HEK293 (cell line): ENCODE measurements around the gene PRSS16.

Experiments
- CTCF ChIA-PET: fragments of 350-600 bp; formaldehyde crosslinking; extraction: SDS; loops from one replicate; lab custom pipeline; 2021; ENCODE audit warnings: antibody characterized with exemption; lab: Yijun Ruan, JAX
- POLR2A ChIA-PET: fragments of 300-600 bp; formaldehyde crosslinking; extraction: SDS; loops from one replicate; lab custom pipeline; 2020; ENCODE audit warnings: antibody characterized with exemption, inconsistent platforms; lab: Yijun Ruan, JAX
- H3K27ac ChIP-seq: fragments of 200-500 bp; sonication (Bioruptor generic); 2 replicates; pipeline ENCODE4 v1.5.1; 2014; ENCODE audit warnings: low read depth, low read length, control low read depth, inconsistent platforms; ENCODE audit errors: extremely low read depth
- H3K36me3 ChIP-seq, 2 experiments: fragments of 200-500 bp in 1 of 2; sonication (Bioruptor generic) in 1 of 2; 1 replicate in 1 of 2; 2 replicates in 1 of 2; pipeline ENCODE4 v1.5.1; 2014 to 2017; ENCODE audit warnings: inconsistent platforms in 2 of 2, low read length in 2 of 2; ENCODE audit not compliant: control insufficient read depth in 2 of 2, insufficient read depth in 1 of 2
- H3K4me1 ChIP-seq: fragments of 200-500 bp; sonication (Bioruptor generic); 2 replicates; pipeline ENCODE4 v1.5.1; 2014; ENCODE audit warnings: mild to moderate bottlenecking, low read length, inconsistent platforms; ENCODE audit not compliant: control insufficient read depth, insufficient read depth
- H3K4me3 ChIP-seq: 2 replicates; pipeline ENCODE4 v1.5.1; 2011; ENCODE audit warnings: low read depth, mild to moderate bottlenecking, control low read depth, low read length, moderate library complexity
- H3K9me3 ChIP-seq: fragments of 200-500 bp; sonication (Bioruptor generic); 2 replicates; pipeline ENCODE4 v1.5.1; 2014; ENCODE audit warnings: low read depth, low read length, inconsistent platforms; ENCODE audit not compliant: control insufficient read depth, insufficient read depth
- BCL11B ChIP-seq: fragments of 450-650 bp; formaldehyde crosslinking; IDR thresholded peaks from 2 replicates; pipeline ENCODE4 v1.5.1; 2016; ENCODE audit warnings: low read depth, missing biosample characterization, missing genetic modification characterization
- EGR2 ChIP-seq: fragments of 450-650 bp; formaldehyde crosslinking; IDR thresholded peaks from 2 replicates; pipeline ENCODE4 v1.5.1; 2016; ENCODE audit warnings: low read depth, missing biosample characterization, missing genetic modification characterization
- KLF8 ChIP-seq: fragments of 450-650 bp; formaldehyde crosslinking; IDR thresholded peaks from 2 replicates; pipeline ENCODE4 v1.5.1; 2016; ENCODE audit warnings: missing biosample characterization, missing genetic modification characterization
- MEIS1 ChIP-seq: sonication (generic); formaldehyde crosslinking; IDR thresholded peaks from 2 replicates; pipeline ENCODE4 v1.8.1; 2022; ENCODE audit warnings: missing genetic modification reagents, mild to moderate bottlenecking, borderline replicate concordance
- SP7 ChIP-seq: fragments of 450-650 bp; formaldehyde crosslinking; IDR thresholded peaks from 2 replicates; pipeline ENCODE4 v1.5.1; 2016; ENCODE audit warnings: missing biosample characterization, missing genetic modification characterization
- YY1 ChIP-seq: fragments of 450-650 bp; formaldehyde crosslinking; IDR thresholded peaks from 2 replicates; pipeline ENCODE4 v1.5.1; 2018; ENCODE audit warnings: missing biosample characterization, missing genetic modification characterization
- ZBTB1 ChIP-seq: fragments of 450-650 bp; formaldehyde crosslinking; IDR thresholded peaks from 2 replicates; pipeline ENCODE4 v1.5.1; 2016; ENCODE audit warnings: missing biosample characterization, missing genetic modification characterization
- ZBTB48 ChIP-seq: fragments of 450-650 bp; formaldehyde crosslinking; IDR thresholded peaks from 2 replicates; pipeline ENCODE4 v1.5.1; 2016; ENCODE audit warnings: missing biosample characterization, missing genetic modification characterization
- ZNF157 ChIP-seq: fragments of 450-650 bp; formaldehyde crosslinking; IDR thresholded peaks from 2 replicates; pipeline ENCODE4 v1.5.1; 2016; ENCODE audit warnings: missing biosample characterization, missing genetic modification characterization
- ZNF19 ChIP-seq: fragments of 450-650 bp; formaldehyde crosslinking; IDR thresholded peaks from 2 replicates; pipeline ENCODE4; 2016; ENCODE audit warnings: missing biosample characterization, missing genetic modification characterization, low read depth
- ZNF221 ChIP-seq: fragments of 450-650 bp; formaldehyde crosslinking; IDR thresholded peaks from 2 replicates; pipeline ENCODE4 v1.5.1; 2017; ENCODE audit warnings: missing biosample characterization, missing genetic modification characterization, borderline replicate concordance
- ZNF292 ChIP-seq: fragments of 450-650 bp; formaldehyde crosslinking; IDR thresholded peaks from 2 replicates; pipeline ENCODE4 v1.5.1; 2016; ENCODE audit warnings: low read depth, missing biosample characterization, missing genetic modification characterization, borderline replicate concordance
- ZNF335 ChIP-seq: fragments of 450-650 bp; formaldehyde crosslinking; conservative IDR thresholded peaks from 2 replicates; pipeline ENCODE4 v1.5.1; 2016; ENCODE audit warnings: missing biosample characterization, missing genetic modification characterization
- ZNF394 ChIP-seq: fragments of 450-650 bp; formaldehyde crosslinking; IDR thresholded peaks from 2 replicates; pipeline ENCODE4 v1.5.1; 2016; ENCODE audit warnings: missing biosample characterization, missing genetic modification characterization, mild to moderate bottlenecking, moderate library complexity, borderline replicate concordance
- ZNF549 ChIP-seq: fragments of 450-650 bp; IDR thresholded peaks from 2 replicates; pipeline ENCODE4 v1.5.1; 2018; ENCODE audit warnings: missing biosample characterization, missing genetic modification characterization, mild to moderate bottlenecking, inconsistent platforms, moderate library complexity
- ZNF555 ChIP-seq: fragments of 450-650 bp; formaldehyde crosslinking; conservative IDR thresholded peaks from 2 replicates; pipeline ENCODE4 v1.5.1; 2017; ENCODE audit warnings: missing biosample characterization, mild to moderate bottlenecking, missing genetic modification characterization, inconsistent platforms
- ZNF561 ChIP-seq: fragments of 450-650 bp; IDR thresholded peaks from 2 replicates; pipeline ENCODE4 v1.5.1; 2018; ENCODE audit warnings: missing biosample characterization, missing genetic modification characterization, borderline replicate concordance
- ZNF658 ChIP-seq: fragments of 450-650 bp; formaldehyde crosslinking; IDR thresholded peaks from 2 replicates; pipeline ENCODE4; 2016; ENCODE audit warnings: missing biosample characterization, missing genetic modification characterization
- ZNF670 ChIP-seq: fragments of 450-650 bp; formaldehyde crosslinking; IDR thresholded peaks from 2 replicates; pipeline ENCODE4 v1.5.1; 2016; ENCODE audit warnings: missing biosample characterization, missing genetic modification characterization, low read depth
- ZNF677 ChIP-seq: fragments of 450-650 bp; IDR thresholded peaks from 2 replicates; pipeline ENCODE4 v1.5.0; 2018; ENCODE audit warnings: missing biosample characterization, mild to moderate bottlenecking, missing genetic modification characterization, moderate library complexity
- ZNF785 ChIP-seq: fragments of 450-650 bp; formaldehyde crosslinking; IDR thresholded peaks from 2 replicates; pipeline ENCODE4 v1.5.1; 2016; ENCODE audit warnings: missing biosample characterization, missing genetic modification characterization
- ZNF837 ChIP-seq: fragments of 450-650 bp; formaldehyde crosslinking; IDR thresholded peaks from 2 replicates; pipeline ENCODE4 v1.5.1; 2016; ENCODE audit warnings: missing biosample characterization, missing genetic modification characterization
- ZNF843 ChIP-seq: fragments of 450-650 bp; formaldehyde crosslinking; IDR thresholded peaks from 2 replicates; pipeline ENCODE4 v1.5.1; 2016; ENCODE audit warnings: missing biosample characterization, missing genetic modification characterization
- ZSCAN23 ChIP-seq: fragments of 450-650 bp; formaldehyde crosslinking; IDR thresholded peaks from 2 replicates; pipeline ENCODE4 v1.5.1; 2016; ENCODE audit warnings: missing biosample characterization, missing genetic modification characterization
- TF ChIP-seq, protein P1 (sequence below): fragments of 450-650 bp; formaldehyde crosslinking; IDR thresholded peaks from 2 replicates; pipeline ENCODE4 v1.5.1; 2016; ENCODE audit warnings: missing biosample characterization, missing genetic modification characterization
- TF ChIP-seq, protein P2 (sequence below): fragments of 450-650 bp; formaldehyde crosslinking; optimal IDR thresholded peaks from 2 replicates; pipeline ENCODE3; 2016; ENCODE audit warnings: missing biosample characterization, mild to moderate bottlenecking, missing genetic modification characterization
- TF ChIP-seq, protein P3 (sequence below): fragments of 450-650 bp; formaldehyde crosslinking; IDR thresholded peaks from 2 replicates; pipeline ENCODE4 v1.5.1; 2016; ENCODE audit warnings: missing biosample characterization, missing genetic modification characterization
- TF ChIP-seq, protein P4 (sequence below): fragments of 450-650 bp; formaldehyde crosslinking; IDR thresholded peaks from 2 replicates; pipeline ENCODE4 v1.5.1; 2017; ENCODE audit warnings: missing biosample characterization, missing genetic modification characterization
- TF ChIP-seq, protein P5 (sequence below): fragments of 450-650 bp; formaldehyde crosslinking; IDR thresholded peaks from 2 replicates; pipeline ENCODE4; 2016; ENCODE audit warnings: missing biosample characterization, missing genetic modification characterization
- TF ChIP-seq, protein P6 (sequence below): fragments of 450-650 bp; formaldehyde crosslinking; IDR thresholded peaks from 2 replicates; pipeline ENCODE4 v1.5.1; 2016; ENCODE audit warnings: missing biosample characterization, missing genetic modification characterization
- TF ChIP-seq, protein P7 (sequence below): fragments of 450-650 bp; formaldehyde crosslinking; IDR thresholded peaks from 2 replicates; pipeline ENCODE4 v1.5.1; 2016; ENCODE audit warnings: missing biosample characterization, missing genetic modification characterization

The PRSS16 gene

DNA sequence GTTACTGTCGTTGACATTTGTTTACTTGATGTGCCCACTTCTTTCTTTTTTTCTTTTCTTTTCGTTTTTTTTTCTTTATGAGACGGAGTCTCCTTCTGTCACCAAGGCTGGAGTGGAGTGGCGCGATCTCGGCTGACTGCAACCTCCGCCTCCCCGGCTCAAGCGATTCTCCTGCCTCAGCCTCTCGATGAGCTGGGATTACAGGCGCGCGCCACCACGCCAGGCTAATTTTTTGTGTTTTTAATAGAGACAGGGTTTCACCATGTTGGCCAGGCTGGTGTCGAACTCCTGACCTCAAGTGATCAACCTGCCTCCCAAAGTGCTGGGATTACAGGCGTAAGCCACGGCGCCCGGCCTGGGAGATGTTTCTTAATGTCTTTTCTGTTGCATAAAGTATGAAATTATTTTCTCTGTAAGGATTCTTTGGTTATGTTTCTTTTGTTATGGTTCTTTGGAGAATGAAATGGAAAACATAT is 33.3 kb upstream of the PRSS16 start:
- H3K4me1 ChIP-seq = no peaks in the 10 kb centered on the region
- CTCF ChIA-PET = interaction anchor here (0.7 to 1.6 kb wide), 8 partner anchors 13 to 694 kb away, joined by 3 to 5 read pairs (median 3); no protein-coding TSS in a partner anchor
- POLR2A ChIA-PET = interaction anchor here (1.1 to 2.0 kb wide), 3 partner anchors 36 to 82 kb away, joined by 5 to 7 read pairs (median 6); no protein-coding TSS in a partner anchor
- no peaks in the 10 kb centered on the region; a peak in 1 of 3 replicates for H3K36me3 ChIP-seq
- peak overlapping the region; percentile 72 for H3K4me3 ChIP-seq
- no peak overlapping the region for H3K27ac ChIP-seq
- no peaks in the 10 kb centered on the region for H3K9me3 ChIP-seq
- TF ChIP-seq ZNF785 (tag by site-specific recombination) (no peak), ZNF555 (no peak), ZNF394 (tag by site-specific recombination) (no peak), ZNF292 (tag by site-specific recombination) (no peak), ZNF843 (0 out of 2 replicates have a peak, but pooled peaks have one; percentile 11), ZBTB1 (tag by site-specific recombination) (no peak), ZNF677 (tag by site-specific recombination) (no peak), MEIS1 (CRISPR knock-in tag) (no peak), ZNF670 (no peak), ZNF157 (tag by site-specific recombination) (no peak), ZSCAN23 (tag by site-specific recombination) (no peak), SP7 (no peak), ZNF221 (tag by site-specific recombination) (no peak), ZNF19 (tag by site-specific recombination) (no peak), YY1 (tag by site-specific recombination) (no peak; the same call in 1 of the 2 replicates), KLF8 (tag by site-specific recombination) (no peak), ZBTB48 (no peak), EGR2 (no peak), ZNF549 (tag by site-specific recombination) (no peak), ZNF335 (tag by site-specific recombination) (peak; percentile 64), ZNF837 (no peak), BCL11B (tag by site-specific recombination) (peak; percentile 76), ZNF658 (tag by site-specific recombination) (no peak), ZNF561 (tag by site-specific recombination) (no peak)
- TF ChIP-seq, protein P1, sequence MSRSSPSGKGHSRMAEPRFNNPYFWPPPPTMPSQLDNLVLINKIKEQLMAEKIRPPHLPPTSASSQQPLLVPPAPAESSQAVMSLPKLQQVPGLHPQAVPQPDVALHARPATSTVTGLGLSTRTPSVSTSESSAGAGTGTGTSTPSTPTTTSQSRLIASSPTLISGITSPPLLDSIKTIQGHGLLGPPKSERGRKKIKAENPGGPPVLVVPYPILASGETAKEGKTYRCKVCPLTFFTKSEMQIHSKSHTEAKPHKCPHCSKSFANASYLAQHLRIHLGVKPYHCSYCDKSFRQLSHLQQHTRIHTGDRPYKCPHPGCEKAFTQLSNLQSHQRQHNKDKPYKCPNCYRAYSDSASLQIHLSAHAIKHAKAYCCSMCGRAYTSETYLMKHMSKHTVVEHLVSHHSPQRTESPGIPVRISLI = peak; percentile 97
- TF ChIP-seq, protein P2, sequence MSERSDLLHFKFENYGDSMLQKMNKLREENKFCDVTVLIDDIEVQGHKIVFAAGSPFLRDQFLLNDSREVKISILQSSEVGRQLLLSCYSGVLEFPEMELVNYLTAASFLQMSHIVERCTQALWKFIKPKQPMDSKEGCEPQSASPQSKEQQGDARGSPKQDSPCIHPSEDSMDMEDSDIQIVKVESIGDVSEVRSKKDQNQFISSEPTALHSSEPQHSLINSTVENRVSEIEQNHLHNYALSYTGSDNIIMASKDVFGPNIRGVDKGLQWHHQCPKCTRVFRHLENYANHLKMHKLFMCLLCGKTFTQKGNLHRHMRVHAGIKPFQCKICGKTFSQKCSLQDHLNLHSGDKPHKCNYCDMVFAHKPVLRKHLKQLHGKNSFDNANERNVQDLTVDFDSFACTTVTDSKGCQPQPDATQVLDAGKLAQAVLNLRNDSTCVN = peak; percentile 14
- TF ChIP-seq, protein P3, sequence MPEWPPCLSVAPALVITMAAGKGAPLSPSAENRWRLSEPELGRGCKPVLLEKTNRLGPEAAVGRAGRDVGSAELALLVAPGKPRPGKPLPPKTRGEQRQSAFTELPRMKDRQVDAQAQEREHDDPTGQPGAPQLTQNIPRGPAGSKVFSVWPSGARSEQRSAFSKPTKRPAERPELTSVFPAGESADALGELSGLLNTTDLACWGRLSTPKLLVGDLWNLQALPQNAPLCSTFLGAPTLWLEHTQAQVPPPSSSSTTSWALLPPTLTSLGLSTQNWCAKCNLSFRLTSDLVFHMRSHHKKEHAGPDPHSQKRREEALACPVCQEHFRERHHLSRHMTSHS = no peak
- TF ChIP-seq, protein P4, sequence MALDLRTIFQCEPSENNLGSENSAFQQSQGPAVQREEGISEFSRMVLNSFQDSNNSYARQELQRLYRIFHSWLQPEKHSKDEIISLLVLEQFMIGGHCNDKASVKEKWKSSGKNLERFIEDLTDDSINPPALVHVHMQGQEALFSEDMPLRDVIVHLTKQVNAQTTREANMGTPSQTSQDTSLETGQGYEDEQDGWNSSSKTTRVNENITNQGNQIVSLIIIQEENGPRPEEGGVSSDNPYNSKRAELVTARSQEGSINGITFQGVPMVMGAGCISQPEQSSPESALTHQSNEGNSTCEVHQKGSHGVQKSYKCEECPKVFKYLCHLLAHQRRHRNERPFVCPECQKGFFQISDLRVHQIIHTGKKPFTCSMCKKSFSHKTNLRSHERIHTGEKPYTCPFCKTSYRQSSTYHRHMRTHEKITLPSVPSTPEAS (tag by site-specific recombination) = no peak; the same call in 1 of the 2 replicates
- TF ChIP-seq, protein P5, sequence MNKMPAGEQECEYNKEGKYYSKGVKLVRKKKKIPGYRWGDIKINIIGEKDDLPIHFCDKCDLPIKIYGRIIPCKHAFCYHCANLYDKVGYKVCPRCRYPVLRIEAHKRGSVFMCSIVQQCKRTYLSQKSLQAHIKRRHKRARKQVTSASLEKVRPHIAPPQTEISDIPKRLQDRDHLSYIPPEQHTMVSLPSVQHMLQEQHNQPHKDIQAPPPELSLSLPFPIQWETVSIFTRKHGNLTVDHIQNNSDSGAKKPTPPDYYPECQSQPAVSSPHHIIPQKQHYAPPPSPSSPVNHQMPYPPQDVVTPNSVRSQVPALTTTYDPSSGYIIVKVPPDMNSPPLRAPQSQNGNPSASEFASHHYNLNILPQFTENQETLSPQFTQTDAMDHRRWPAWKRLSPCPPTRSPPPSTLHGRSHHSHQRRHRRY (tag by site-specific recombination) = no peak
- TF ChIP-seq, protein P6, sequence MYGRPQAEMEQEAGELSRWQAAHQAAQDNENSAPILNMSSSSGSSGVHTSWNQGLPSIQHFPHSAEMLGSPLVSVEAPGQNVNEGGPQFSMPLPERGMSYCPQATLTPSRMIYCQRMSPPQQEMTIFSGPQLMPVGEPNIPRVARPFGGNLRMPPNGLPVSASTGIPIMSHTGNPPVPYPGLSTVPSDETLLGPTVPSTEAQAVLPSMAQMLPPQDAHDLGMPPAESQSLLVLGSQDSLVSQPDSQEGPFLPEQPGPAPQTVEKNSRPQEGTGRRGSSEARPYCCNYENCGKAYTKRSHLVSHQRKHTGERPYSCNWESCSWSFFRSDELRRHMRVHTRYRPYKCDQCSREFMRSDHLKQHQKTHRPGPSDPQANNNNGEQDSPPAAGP (tag by site-specific recombination) = no peak
- TF ChIP-seq, protein P7, sequence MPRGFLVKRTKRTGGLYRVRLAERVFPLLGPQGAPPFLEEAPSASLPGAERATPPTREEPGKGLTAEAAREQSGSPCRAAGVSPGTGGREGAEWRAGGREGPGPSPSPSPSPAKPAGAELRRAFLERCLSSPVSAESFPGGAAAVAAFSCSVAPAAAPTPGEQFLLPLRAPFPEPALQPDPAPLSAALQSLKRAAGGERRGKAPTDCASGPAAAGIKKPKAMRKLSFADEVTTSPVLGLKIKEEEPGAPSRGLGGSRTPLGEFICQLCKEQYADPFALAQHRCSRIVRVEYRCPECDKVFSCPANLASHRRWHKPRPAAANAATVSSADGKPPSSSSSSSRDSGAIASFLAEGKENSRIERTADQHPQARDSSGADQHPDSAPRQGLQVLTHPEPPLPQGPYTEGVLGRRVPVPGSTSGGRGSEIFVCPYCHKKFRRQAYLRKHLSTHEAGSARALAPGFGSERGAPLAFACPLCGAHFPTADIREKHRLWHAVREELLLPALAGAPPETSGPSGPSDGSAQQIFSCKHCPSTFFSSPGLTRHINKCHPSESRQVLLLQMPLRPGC (tag by site-specific recombination) = no peak
